ENCODE results near the gene CLASRP.

DNA sequence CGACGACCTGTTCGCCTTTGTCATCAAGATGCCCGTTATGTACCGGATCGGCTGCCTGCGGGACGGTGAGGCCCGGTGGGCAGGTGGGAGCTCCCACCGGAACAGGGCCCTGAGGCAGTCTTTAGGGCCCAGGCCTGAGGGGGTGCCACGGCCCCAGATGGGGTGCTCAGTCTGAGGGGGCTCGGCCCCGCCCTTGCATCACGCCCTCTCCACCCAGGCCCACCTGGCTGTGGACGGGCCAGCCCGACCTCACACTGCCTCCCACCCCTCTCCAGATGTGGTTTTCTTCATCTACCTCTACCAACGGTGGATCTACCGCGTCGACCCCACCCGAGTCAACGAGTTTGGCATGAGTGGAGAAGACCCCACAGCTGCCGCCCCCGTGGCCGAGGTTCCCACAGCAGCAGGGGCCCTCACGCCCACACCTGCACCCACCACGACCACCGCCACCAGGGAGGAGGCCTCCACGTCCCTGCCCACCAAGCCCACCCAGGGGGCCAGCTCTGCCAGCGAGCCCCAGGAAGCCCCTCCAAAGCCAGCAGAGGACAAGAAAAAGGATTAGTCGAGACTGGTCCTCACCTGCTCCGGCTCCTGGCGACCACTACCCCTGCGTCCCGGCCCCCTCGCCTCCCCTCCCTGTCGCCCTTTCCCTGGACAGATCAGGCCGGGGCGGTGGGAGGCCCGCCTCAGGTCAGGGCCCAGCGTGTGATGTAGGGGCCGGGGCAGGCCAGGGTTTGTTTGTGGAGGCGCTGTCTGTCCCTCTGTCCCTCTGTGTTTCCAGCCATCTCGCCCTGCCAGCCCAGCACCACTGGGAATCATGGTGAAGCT lies 46.3 kb upstream of the CLASRP start:
- TF ChIP-seq, protein P1, sequence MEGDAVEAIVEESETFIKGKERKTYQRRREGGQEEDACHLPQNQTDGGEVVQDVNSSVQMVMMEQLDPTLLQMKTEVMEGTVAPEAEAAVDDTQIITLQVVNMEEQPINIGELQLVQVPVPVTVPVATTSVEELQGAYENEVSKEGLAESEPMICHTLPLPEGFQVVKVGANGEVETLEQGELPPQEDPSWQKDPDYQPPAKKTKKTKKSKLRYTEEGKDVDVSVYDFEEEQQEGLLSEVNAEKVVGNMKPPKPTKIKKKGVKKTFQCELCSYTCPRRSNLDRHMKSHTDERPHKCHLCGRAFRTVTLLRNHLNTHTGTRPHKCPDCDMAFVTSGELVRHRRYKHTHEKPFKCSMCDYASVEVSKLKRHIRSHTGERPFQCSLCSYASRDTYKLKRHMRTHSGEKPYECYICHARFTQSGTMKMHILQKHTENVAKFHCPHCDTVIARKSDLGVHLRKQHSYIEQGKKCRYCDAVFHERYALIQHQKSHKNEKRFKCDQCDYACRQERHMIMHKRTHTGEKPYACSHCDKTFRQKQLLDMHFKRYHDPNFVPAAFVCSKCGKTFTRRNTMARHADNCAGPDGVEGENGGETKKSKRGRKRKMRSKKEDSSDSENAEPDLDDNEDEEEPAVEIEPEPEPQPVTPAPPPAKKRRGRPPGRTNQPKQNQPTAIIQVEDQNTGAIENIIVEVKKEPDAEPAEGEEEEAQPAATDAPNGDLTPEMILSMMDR (IDR thresholded peaks at IDR 0.05; ENCODE audit: low read depth, low read length) = no peak
- no peak for TF ChIP-seq EZH2phosphoT487 (IDR thresholded peaks at IDR 0.05; ENCODE audit: low read depth)
